Right renal pelvis (tissue), 4 donors: ENCODE measurements around the gene PRAMEF18. TPM values are rescaled to one million over a fixed set of nuclear protein-coding genes. Genes with fewer than 3 reads are reported as not detected.
"Not testable (repeated sequence)": the region's sequence is repeated elsewhere in the genome, so short reads cannot be mapped to it uniquely, and the experiment has no call there.

Experiments used
- DNase-seq, 4 donors: peaks; one replicate each; pipeline ENCODE4 v3.0.0-alpha.2; 2013; ENCODE audit warnings: low read depth in 4 of 4, low spot score in 3 of 4, missing footprints in 1 of 4
- polyA plus RNA-seq, 4 donors: library from polyadenylated mRNA; unstranded; fragments of 120-200 nt; gene quantifications; one replicate each; pipeline ENCODE4 v1.2.1, GENCODE V29; 2013; ENCODE audit not compliant: insufficient read length in 4 of 4

PRAMEF18 gene, protein sequence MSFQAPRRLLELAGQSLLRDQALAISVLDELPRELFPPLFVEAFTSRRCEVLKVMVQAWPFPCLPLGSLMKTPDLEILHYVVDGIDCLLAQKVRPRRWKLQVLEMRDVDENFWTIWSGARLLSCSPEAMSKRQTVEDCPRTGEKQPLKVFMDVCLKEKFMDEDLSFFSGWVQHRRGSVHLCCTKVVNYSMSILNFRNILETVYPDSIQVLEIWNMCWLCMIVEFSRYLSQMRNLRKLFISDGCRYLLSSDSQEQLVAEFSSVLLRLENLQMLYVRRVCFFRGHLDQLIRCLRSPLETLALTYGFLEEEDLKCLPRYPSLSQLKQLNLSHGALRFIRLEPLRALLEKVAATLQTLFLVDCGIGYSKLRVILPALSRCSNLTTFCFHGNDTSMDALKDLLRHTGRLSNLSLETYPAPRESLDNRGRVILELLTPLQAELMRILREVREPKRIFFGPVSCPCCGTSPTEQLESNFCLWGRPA
- not detected for polyA plus RNA-seq

DNA sequence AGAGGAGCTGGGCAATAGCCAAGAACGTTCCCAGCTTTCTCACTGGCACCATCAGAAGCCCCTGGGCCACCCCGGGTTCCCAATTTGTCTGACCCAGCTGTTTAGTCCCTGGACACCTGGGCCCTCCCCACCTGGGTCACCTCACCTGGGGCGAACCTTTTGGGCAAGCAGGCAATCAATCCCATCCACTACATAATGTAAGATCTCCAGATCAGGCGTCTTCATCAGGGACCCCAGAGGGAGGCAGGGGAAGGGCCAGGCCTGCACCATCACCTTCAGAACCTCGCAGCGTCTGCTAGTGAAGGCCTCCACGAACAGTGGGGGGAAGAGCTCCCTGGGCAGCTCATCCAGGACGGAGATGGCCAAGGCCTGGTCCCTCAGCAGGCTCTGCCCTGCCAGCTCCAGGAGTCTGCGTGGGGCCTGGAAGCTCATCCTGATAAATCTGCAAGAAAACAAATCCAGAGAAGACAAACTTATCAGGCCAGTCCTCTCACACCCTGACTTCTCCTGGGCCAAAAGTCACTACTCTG lies at the start of gene PRAMEF18:
Gene PRAMEF18 (minus strand): TSS at position 480 of the 530 bp plus-strand sequence. CDS start 48 bp downstream, at position 432.
- DNase-seq = not testable (repeated sequence)

DNA sequence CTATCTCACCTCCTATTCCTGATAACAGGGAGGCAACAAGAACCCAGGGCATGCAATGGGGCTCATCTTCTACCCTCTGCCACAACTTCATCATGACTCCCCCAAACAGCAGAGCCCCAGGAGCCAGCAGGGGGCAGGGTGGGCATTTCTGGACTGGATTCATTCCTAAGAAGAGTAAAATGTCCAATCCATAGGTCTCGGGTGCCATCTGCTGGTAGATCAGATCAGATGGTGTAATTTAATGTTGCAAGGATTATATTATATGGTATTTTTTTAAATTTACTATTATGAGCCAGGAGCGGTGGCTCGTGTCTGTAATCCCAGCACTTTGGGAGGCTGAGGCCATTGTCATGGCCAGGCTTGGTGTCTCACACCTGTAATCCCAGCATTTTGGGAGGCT lies 39.2 kb upstream of the PRAMEF18 start:
- not testable (repeated sequence) for DNase-seq

DNA sequence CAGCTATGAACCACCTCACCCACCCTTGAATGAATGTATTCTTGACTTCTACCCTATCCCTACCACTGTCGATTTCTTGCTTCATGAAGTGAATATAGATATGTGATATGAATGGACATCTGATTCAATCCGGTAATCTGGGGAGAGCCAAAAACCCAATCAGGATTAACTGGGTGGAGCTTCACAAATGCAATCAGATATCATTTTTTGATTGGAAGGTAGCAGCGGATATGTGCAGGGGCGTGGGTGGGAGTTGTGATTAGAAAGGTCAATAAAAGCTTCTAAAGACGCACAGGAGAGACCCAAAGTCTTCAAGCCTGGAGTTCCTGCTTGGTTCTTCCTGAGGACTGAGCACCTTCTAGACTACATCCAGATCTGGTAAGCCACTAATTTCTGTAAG lies 27.9 kb upstream of the PRAMEF18 start, which contains the start of gene PRAMEF5:
Gene PRAMEF5 (plus strand): TSS at position 301 of the 400 bp plus-strand sequence. CDS start 5,071 bp downstream, outside the sequence.
- DNase-seq = not testable (repeated sequence)

DNA sequence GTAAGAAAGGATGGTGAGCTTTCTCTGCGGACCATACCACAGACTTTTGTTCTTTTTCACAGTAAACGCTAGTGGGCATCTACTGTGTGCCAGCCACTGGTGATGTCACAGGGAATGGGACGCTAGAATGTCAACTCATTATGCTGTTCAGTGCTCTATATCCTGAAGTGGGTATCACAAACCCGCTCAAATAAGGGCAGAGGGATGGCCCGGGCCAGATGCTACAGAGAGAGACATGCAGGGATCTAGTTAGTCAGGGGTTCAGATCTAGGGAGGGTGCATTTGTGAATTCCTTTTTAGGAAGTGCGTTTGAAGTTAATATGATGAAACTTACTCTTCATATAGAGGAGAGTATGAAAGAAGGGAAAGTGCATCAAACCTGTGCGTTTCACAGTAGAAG lies 21.2 kb upstream of the PRAMEF18 start:
- DNase-seq = not testable (repeated sequence)

DNA sequence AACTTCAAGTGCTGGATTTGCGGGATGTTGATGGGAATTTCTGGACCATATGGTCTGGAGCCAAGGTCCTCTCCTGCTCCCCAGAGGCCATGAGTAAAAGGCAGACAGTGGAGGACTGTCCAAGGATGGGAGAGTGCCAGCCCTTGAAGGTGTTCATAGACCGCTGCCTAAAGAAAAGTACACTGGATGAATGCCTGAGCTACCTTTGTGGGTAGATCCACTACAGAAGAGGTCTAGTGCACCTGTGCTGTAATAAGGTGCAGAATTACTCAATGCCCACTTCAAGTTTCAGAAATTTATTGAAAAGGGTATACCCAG lies 20.6 kb upstream of the PRAMEF18 start:
- DNase-seq = not testable (repeated sequence)

GRCh38 chr1:13245841-13246553 lies 20.0 kb upstream of the PRAMEF18 start:
- not testable (repeated sequence) for DNase-seq

GRCh38 chr1:13243536-13244263 lies 17.7 kb upstream of the PRAMEF18 start:
- not testable (repeated sequence) for DNase-seq

DNA sequence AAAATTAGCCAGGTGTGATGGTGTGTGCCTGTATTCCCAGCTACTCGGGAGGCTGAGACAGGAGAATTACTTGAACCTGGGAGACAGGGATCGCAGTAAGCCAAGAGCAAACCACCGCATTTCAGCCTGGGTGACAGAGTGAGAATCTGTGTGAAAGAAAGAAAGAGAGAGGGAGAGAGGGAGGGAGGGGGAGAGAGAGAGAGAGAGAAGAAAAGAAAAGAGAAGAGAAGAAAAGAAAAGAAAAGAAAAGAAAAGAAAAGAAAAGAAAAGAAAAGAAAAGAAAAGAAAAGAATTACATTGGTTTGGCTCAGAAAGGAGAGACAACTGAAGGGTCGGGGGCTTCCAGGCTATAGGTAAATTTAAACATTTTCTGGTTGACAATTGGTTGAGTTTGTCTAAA lies 13.7 kb upstream of the PRAMEF18 start:
- not testable (repeated sequence) for DNase-seq

DNA sequence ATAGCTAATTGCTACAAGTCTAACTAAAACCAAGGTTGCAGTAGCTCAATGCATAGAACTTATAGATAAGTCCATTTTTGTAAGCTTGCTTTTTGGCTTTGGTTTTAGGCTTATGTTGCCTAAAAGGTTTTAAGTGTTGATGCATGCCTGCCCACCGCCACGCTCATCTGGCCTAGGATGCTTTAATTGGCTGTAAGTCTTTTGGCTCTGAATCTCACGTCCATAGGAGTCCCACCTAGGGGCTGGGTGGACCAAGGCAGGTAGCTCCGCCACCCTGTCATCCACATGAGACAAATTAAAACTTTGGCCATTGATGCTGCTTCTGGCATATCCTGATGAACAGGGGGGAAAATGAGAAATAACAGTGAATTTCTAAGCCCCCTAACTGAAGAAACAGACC lies 11.6 kb upstream of the PRAMEF18 start:
- not testable (repeated sequence) for DNase-seq

GRCh38 chr1:13234057-13234456 lies 8.1 kb upstream of the PRAMEF18 start:
- DNase-seq = peak in 1 of 4 donors; percentile 0

GRCh38 chr1:13232056-13232455 lies 6.1 kb upstream of the PRAMEF18 start:
- not testable (repeated sequence) for DNase-seq

- DNase-seq = not testable (repeated sequence)
These were observed 5.3 kb upstream of the PRAMEF18 start for GRCh38 chr1:13231061-13231750.

- DNase-seq = not testable (repeated sequence)
These were observed 4.6 kb upstream of the PRAMEF18 start for GRCh38 chr1:13230601-13231000.

GRCh38 chr1:13230096-13230495 lies 4.1 kb upstream of the PRAMEF18 start:
- not testable (repeated sequence) for DNase-seq

GRCh38 chr1:13228343-13228781 lies 2.4 kb upstream of the PRAMEF18 start:
- peak in 1 of 4 donors; percentile 1 for DNase-seq

- DNase-seq = not testable (repeated sequence)
These were observed 1.5 kb upstream of the PRAMEF18 start for GRCh38 chr1:13227271-13228055.

- no peak for DNase-seq
These were observed 1.4 kb downstream of the PRAMEF18 start for GRCh38 chr1:13224480-13225060.

GRCh38 chr1:13222788-13223187 lies 3.2 kb downstream of the PRAMEF18 start:
- not testable (repeated sequence) for DNase-seq

- DNase-seq = not testable (repeated sequence)
These were observed 6.8 kb downstream of the PRAMEF18 start for GRCh38 chr1:13219203-13219602.
